ENCODE measurements around the gene PPM1K. TPM values are rescaled to one million over a fixed set of nuclear protein-coding genes. Genes with fewer than 3 reads are reported as not detected.

The PPM1K gene
- total RNA-seq, 1 experiment from 2014 or later, result 21.4 TPM

DNA sequence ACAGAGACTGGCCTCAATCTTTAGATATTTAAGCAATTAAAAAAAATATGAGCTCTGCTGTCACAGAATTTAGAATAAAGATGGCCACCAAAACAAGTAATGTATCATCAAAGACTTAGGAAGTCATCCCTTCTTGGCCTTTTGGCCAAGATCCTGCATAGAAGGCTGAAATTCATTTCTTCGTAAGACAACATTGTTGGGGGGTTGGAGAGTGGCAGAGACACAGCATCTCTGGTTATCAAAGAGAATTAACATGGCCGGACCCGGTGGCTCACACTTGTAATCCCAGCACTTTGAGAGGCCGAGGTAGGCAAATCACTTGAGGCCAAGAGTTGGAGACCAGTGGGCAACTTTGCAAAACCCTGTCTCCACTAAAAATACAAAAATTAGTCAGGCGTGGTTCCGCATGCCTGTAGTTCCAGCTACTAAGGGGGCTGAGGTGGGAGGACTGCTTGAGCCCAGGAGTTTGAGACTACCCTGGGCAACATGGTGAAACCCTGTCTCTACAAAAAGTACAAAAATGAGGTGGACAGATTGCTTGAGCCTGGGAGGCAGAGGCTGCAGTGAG is 4.0 kb downstream of the PPM1K start:
- in situ Hi-C loops (cut with HindIII; ENCODE audit: low sequenced_read_pairs), result no loop called here
- no peak for DNase-seq (ENCODE audit: low spot score)

DNA sequence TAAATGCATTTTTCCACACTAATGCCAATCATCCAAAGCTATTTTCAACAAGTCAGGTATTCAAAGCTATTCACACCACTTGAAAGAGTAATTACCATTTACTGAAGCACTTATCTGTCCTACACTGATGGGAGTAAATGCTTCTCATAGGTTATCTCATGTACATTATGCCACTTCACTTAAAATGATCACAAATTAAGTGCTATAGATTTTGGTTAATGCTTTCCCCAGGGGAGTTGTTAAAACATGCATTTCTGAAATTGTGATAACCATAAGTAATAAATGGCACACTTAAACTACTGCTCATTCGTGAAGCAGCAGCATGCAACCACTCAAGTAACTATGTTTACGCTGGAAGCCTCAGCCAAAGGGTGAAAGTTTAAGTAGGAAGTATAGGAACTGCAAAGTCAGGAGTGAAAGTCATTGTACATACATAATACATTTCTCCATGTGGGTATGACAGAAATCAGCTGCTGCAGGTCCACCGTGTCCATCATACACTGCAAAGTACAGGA is 6.6 kb downstream of the PPM1K start:
- no peak for DNase-seq (ENCODE audit: low spot score)
- in situ Hi-C loops (cut with HindIII; ENCODE audit: low sequenced_read_pairs), result no loop called here

DNA sequence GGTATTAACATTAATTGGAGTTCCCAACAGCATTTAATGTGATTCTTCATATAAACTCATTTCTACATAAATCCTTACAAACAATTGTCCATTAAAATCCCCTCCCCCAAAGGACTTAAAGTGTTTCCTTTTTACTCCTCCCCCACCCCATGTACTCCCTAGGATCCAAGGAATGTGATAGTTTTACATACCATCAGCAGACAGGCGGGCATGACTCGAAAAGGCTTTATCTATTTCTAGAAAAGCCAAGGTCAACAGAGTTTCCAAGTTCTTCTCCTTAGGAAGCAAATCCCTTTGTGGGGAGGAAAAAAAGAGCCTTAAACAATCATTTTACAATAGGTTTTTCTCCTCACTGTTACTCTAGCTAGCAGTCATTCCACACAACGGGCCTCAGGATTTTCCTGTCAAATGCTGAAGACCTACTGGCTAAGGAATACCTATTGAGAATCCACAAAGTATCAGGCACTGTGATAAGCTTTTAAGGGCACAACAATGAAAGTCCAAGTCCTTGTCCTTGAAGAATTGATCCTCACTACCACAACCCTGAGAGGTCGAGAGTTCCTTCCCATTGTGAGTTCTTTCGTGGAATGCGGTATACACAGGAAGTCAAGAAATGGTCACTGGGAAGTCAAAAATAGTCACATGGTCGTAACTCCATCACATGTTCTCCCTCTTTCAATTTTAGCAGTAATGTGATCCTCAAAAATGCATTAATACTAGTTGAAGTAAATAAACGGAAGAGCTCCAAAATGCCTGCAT is 7.2 kb downstream of the PPM1K start:
- in situ Hi-C loops (cut with HindIII; ENCODE audit: low sequenced_read_pairs), result no loop called here
- DNase-seq (ENCODE audit: low spot score), result no peak

- in situ Hi-C loops (cut with HindIII; ENCODE audit: low sequenced_read_pairs), result no loop called here
- DNase-seq (ENCODE audit: low spot score), result no peak
Measured at GRCh38 chr4:88275949-88276515, 8.3 kb downstream of the PPM1K start.

DNA sequence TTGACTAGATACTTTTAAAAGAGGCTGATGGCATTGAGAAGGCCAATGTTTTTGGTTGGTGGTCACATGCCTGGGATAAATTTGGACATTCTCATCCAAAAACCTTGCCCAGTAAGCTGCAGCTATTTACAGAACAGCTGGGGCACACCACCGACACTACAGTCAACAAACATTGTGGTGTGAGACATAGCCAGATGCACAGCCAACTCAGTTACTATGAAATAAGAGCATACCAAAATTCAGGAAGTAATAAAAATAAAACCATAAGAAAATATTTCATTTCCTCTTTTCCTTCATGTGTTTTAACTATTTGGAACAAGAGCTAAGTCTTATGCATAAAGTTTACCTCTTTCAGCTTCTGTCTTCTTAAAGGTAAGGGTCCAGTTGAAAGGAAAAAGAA is 8.8 kb downstream of the PPM1K start:
- no peak for DNase-seq (ENCODE audit: low spot score)
- in situ Hi-C loops (cut with HindIII; ENCODE audit: low sequenced_read_pairs), result no loop called here

- in situ Hi-C loops (cut with HindIII; ENCODE audit: low sequenced_read_pairs), result loop anchor here (25.0 kb wide), 1 partner anchor 243 kb away; the partner anchor contains the start of gene PYURF
- DNase-seq (ENCODE audit: low spot score), result no peak
Measured at GRCh38 chr4:88268913-88269312, 15.4 kb downstream of the PPM1K start.

GRCh38 chr4:88264336-88264735 is 20.0 kb downstream of the PPM1K start:
- DNase-seq (ENCODE audit: low spot score), result no peak
- in situ Hi-C loops (cut with HindIII; ENCODE audit: low sequenced_read_pairs), result loop anchor here (25.0 kb wide), 1 partner anchor 248 kb away; the partner anchor contains the start of gene PYURF

DNA sequence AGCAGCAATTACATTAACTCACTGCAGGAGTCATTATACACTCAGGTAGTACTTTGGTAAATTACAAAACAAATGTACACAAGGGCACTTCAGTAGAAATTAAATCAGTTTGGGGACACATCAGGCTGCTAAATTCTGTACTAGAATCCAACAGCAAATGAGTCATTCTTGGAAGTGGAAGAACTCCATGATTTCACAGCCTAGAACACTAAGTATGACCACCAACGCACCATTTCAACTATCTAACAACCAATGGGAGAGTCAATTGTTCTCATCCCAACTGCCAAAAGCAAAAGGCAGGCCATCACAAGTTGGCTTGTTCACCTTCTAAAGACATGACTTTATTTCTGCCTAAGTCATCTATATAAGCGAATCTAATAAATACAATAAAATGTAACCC is 26.6 kb downstream of the PPM1K start:
- in situ Hi-C loops (cut with HindIII; ENCODE audit: low sequenced_read_pairs), result loop anchor here (25.0 kb wide), 1 partner anchor 255 kb away; the partner anchor contains the start of gene PYURF
- DNase-seq (ENCODE audit: low spot score), result no peak

GRCh38 chr4:88255111-88255510 is 29.2 kb downstream of the PPM1K start:
- peak; percentile 89 for DNase-seq (ENCODE audit: low spot score)

GRCh38 chr4:88251924-88252323 is 32.4 kb downstream of the PPM1K start:
- in situ Hi-C loops (cut with HindIII; ENCODE audit: low sequenced_read_pairs), result loop anchor here (25.0 kb wide), 1 partner anchor 260 kb away; the partner anchor contains the start of gene PYURF
- no peak for DNase-seq (ENCODE audit: low spot score)

More at GRCh38 chr4:88255111-88255510, 29.2 kb downstream of the PPM1K start:
- in situ Hi-C loops (cut with HindIII; ENCODE audit: low sequenced_read_pairs), result loop anchor here (25.0 kb wide), 1 partner anchor 257 kb away; the partner anchor contains the start of gene PYURF

DNA sequence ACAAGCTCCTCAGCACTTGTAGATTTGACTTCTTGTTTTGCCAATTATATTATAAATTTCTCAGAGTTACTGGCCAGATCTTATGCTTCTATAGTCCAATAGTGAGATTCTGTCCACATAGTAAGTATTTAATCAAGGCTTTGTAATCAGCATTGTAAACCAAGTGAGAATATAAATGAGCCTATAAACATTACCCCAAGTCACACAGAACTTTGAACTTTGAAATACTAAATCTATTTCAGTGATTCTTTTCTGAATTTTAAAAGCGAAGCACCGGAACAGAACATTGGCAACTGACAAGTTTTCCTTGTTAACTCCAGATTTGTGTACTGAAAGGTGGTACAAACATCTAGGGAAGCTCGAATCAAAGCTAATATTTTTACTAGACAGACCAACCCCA is 37.2 kb downstream of the PPM1K start:
- no peak for DNase-seq (ENCODE audit: low spot score)
- in situ Hi-C loops (cut with HindIII; ENCODE audit: low sequenced_read_pairs), result loop anchor here (25.0 kb wide), 1 partner anchor 115 kb away; no protein-coding TSS in a partner anchor

GRCh38 chr4:88246600-88246999 is 37.8 kb downstream of the PPM1K start:
- no peak for DNase-seq (ENCODE audit: low spot score)
- in situ Hi-C loops (cut with HindIII; ENCODE audit: low sequenced_read_pairs), result loop anchor here (25.0 kb wide), 1 partner anchor 116 kb away; no protein-coding TSS in a partner anchor

- peak; percentile 55 for DNase-seq (ENCODE audit: low spot score)
- in situ Hi-C loops (cut with HindIII; ENCODE audit: low sequenced_read_pairs), result loop anchor here (25.0 kb wide), 1 partner anchor 117 kb away; no protein-coding TSS in a partner anchor
Measured at GRCh38 chr4:88244816-88245579, 39.4 kb downstream of the PPM1K start.

GRCh38 chr4:88244056-88244455 is 40.3 kb downstream of the PPM1K start:
- DNase-seq (ENCODE audit: low spot score), result no peak
- in situ Hi-C loops (cut with HindIII; ENCODE audit: low sequenced_read_pairs), result loop anchor here (25.0 kb wide), 1 partner anchor 118 kb away; no protein-coding TSS in a partner anchor

DNA sequence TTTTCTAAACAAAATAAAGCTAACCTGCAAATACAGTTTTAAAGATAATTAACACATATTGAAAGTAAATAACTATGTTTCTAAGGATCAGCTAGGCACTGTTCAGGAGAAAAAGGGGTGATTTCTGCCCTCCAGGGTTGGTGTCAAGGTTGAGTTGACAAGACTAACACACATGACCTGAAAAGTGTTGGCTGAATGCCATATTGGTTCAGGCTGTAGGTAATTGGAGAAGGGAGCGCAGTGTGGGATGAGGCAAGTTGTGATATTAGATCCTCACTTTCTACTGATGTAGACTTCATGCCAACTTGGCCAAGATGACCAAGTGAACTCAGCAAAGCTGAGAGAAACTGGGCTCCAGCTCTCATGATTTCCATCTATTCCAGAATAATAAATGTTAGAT is 42.2 kb downstream of the PPM1K start:
- in situ Hi-C loops (cut with HindIII; ENCODE audit: low sequenced_read_pairs), result loop anchor here (25.0 kb wide), 1 partner anchor 120 kb away; no protein-coding TSS in a partner anchor
- DNase-seq (ENCODE audit: low spot score), result no peak

GRCh38 chr4:88240297-88240714 is 44.1 kb downstream of the PPM1K start:
- DNase-seq (ENCODE audit: low spot score), result no peak
- in situ Hi-C loops (cut with HindIII; ENCODE audit: low sequenced_read_pairs), result loop anchor here (25.0 kb wide), 1 partner anchor 122 kb away; no protein-coding TSS in a partner anchor

- in situ Hi-C loops (cut with HindIII; ENCODE audit: low sequenced_read_pairs), result loop anchor here (25.0 kb wide), 1 partner anchor 131 kb away; no protein-coding TSS in a partner anchor
- DNase-seq (ENCODE audit: low spot score), result no peak
Measured at GRCh38 chr4:88230969-88231771, 53.2 kb downstream of the PPM1K start.

DNA sequence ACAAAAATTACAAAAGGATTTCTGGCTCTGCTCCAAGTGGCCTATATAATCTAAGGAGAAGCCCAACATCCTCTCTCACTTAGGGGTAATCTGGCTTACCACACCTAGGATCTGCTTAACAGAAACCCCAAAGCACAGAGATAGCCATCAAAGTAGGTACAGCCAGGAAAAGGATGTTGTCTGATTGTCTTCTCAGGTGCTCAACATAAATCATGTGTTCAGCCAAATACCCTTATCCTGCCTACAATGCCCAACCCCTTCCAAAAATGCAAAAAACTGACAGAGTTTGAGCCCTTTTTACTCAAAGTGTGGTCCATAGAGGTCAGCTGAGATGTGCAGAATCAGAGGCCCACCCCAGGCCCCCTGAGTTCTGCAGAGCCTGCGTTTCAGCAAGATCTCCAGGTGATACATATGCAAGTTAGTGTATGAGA is 53.9 kb downstream of the PPM1K start:
- in situ Hi-C loops (cut with HindIII; ENCODE audit: low sequenced_read_pairs), result loop anchor here (25.0 kb wide), 1 partner anchor 132 kb away; no protein-coding TSS in a partner anchor
- DNase-seq (ENCODE audit: low spot score), result no peak

Data from G401 (cell line).